CD4-positive, alpha-beta T cell (primary cell): ENCODE results near the gene NPIPB6. TPM values are rescaled to one million over a fixed set of nuclear protein-coding genes. Genes with fewer than 3 reads are reported as not detected.

ENCODE experiments used
- microRNA-seq: library from miRNA; unstranded; fragments of <30 nt; microRNA quantifications from one replicate; pipeline ENCODE4 v1.2.0, GENCODE V29; 2021; ENCODE audit warnings: borderline microRNAs expressed, borderline replicate concordance
- total RNA-seq, 174 experiments: library from RNA in 2 of 174; stranded (reverse) in 2 of 174; gene quantifications; one replicate each; pipeline ENCODE4 v1.2.3 and lab custom pipeline; 2021 to 2026

Gene NPIPB6
- total RNA-seq, 2 experiments from 2014 or later, result 2.3 to 2.4 TPM

Small RNAs within 50 kb of the gene (microRNA-seq; reads per million reads assigned to microRNA genes)
- not detected for gene MIR6862-1

Other genes starting within 250 kb of the NPIPB6 start
- 100 to 1,000 TPM; 378 to 390 TPM for gene XPO6, start 151.5 kb downstream of the NPIPB6 start, total RNA-seq
- 10 to 100 TPM; 13.0 to 13.5 TPM for gene SBK1, start 71.0 kb downstream of the NPIPB6 start, total RNA-seq
- gene EIF3CL, start 40.3 kb upstream of the NPIPB6 start, total RNA-seq, result 10 to 100 TPM; 42.7 to 57.8 TPM
- gene NPIPB7, start 108.8 kb upstream of the NPIPB6 start, total RNA-seq, result not detected
- gene CLN3, start 128.6 kb upstream of the NPIPB6 start, total RNA-seq, result 10 to 100 TPM; 42.7 to 46.3 TPM
- 1 to 10 TPM; 5.6 to 6.1 TPM for gene APOBR, start 131.1 kb upstream of the NPIPB6 start, total RNA-seq
- not detected for gene IL27, start 143.3 kb upstream of the NPIPB6 start, total RNA-seq
- gene NUPR1, start 175.5 kb upstream of the NPIPB6 start, total RNA-seq, result not detected
- 10 to 100 TPM; 38.9 to 40.3 TPM for gene SGF29, start 190.4 kb upstream of the NPIPB6 start, total RNA-seq
- under 1 TPM; 0.19 to 0.45 TPM for gene SULT1A2, start 233.5 kb upstream of the NPIPB6 start, total RNA-seq
- gene SULT1A1, start 246.5 kb upstream of the NPIPB6 start, total RNA-seq, result 10 to 100 TPM; 13.8 to 14.4 TPM